NCI-H748 treated with DMSO at 0.1 percent for 48 hours (cell line): Measurements from ENCODE around the gene RERE.

Experiments used
- DNase-seq: peaks from one replicate; lab custom pipeline; 2025; lab: John Stamatoyannopoulos, UW

Gene RERE

DNA sequence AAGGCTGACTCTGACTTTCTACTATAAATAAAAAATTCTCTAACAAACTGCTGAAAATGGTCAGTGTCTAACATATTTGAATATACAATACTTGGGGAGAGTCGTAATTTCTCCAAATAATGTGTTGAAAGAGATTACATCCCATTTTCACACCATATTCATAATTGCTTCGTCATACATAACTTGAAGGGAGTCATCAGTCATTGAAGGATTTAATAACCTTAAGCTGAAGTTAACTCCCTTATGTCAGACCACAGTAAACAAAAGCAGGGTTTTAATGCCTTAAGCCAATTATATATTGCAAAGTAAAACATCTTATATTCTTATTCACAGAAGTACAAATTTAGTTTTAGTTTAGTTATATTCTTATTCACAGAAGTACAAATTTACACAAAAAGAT, 129.9 kb downstream of the RERE start:
- no peak for DNase-seq

DNA sequence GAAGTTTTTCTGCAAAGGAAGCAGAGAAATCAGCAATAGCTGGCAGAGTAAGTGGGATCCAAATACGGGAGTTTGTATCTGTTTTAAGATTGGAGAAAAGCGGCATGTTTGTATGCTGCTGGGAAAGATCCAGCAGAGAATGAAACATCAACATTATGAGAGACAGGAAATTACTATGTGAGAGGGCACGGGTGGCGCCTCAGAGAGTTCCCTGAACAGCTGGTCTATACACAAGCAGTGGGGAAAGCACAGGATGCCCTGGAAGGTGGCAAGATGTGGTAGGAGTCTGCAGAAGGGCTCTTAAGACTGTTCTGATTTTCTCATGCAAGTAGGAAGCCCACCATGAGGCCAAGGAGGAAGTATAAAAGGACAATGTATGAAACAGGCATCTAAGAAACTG, 130.4 kb downstream of the RERE start:
- DNase-seq = no peak

DNA sequence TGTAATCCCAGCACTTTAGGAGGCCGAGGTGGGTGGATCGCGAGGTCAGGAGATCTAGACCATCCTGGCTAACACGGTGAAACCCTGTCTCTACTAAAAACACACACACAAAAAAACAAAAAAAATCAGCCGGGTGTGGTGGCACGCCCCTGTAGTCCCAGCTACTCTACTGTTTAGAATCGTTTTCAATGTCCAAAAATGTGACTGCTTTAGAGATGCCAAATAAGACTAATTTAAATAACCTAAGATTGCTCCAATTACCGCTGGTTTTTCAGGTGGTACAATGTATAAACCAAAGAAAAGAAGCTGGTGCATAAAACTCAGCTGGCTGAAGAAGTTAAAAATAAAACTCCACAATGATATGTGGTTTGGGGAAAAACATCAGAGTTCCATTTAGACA, 132.0 kb downstream of the RERE start:
- no peak for DNase-seq

DNA sequence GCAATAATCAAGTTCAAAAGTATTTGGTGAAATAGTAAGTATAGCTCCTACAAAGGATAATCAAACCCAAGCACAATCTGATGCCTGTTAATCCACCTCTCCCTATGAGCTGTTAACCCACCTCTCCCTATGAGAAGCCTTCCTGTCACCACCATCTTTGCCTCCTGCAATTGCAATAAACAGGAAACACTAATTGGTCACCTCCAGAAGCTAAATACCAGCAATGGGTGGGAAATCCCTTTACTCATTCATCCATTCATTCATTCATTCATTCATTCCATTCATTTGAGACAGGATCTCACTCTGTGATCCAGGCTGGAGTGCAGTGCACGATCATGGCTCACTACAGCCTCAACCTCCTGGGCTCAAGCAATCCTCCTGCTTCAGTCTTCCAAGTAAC, 132.8 kb downstream of the RERE start:
- no peak for DNase-seq

DNA sequence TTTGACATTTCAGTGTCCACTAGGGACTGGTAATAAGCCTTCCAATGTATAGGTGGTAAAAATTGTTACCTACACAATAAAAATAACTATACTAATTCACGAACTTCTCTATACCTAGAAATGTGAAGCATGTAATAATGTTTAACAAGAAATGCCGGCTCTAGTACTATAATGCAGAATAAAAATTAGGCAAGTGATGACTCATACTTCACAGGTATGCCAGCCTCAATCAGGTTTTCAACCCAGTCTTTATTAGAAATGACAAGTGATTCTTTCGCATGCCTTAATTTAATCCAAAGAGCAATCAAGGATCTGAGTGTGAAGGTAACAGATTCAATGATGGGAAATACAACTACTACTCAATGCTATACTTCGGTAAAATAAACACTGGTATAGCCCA, 134.9 kb downstream of the RERE start:
- DNase-seq = no peak

DNA sequence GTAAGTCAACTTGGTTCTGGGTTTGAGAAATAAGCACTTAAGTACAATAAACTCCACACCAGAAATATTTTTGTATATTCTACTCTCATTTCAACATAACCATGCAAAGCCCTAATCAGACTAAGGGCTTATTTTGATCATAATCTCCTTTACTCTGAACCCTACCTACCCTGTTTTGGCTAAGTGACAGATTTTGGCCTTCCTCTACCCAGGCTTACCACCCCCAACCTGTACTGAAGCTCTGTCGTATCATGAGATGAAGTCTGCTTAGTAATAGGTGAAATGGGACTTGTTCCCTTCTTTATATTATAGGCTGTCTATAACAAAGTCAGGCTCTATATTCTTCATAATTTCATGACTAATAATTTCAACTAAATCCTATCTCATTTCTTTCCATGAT, 135.5 kb downstream of the RERE start:
- no peak for DNase-seq

DNA sequence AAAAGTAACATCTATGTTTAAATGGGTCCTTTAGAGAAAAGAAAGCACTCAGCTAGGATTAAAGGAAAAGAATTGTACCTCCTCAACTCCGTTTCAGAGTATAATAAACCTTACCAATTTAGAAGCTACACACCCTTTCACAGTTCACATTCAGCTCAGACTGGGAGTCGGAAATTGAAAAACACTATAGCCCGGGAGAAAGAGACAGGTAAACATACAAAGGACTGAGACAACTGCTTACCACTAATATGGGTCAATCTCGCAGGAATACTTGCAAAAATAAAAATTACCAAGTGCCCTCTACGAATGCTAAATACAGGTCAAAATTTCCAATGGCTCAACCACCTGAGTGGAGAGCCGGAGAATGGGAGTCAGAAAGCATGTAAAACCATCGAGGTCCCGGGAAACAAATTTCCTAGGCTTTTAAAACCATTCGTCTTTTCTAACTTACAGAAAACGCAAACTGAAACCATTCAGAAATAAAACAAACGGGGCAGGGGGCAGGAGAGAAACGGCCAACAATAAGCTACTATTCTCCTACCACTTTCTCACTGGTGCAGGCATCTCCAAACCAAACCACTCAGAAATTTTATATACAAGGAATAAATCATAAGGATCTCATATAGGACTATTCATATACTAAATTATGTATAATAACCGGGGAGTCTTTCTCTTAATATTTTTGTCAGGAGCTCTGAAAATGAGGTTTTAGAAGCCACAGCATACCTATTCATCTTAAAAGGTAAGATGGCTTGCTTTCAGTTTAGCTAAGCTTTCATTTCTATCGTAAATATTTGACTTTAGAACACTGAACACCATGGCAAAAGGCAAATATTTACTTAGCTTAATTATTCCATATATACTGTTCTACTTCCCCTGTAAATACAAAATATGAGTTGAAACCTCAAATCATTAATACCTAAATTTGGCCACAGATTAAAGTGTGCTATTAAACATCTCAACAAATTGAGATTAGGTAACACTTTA, 136.5 kb downstream of the RERE start:
- peak; percentile 55 for DNase-seq

DNA sequence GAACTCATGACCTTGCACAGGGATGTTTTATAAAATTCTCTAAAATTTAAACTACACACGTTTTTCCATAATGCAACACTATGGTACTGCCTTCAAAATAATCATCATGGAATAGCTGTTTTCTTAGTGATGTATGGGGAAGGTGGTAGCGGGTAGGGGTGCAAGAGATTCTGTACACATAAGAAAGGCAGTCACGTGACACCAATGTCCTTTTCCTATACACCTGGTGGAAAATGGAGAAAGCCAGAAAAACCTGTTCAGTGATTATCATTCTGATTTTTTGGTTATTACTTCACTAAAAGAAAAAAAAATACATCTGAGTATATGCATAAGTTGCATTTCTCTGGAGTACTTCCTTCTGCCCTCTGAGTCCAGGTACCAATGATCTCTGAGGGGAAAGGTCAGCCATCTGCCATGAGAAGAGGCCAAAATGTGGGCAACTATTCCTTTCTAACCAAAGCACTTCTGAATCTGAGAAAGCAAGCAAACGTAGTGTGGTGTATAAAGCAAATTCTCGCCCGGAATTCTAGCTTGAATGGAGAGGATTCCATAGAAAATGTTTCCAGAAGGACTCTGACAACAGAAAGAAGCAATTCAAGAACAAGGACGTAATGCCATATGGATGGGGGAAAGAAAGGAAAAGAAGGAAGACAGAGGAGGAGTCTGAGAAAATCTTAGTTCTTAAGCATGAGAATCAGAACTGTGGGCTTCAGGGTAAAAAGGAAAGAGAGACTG, 137.3 kb downstream of the RERE start:
- DNase-seq = no peak

DNA sequence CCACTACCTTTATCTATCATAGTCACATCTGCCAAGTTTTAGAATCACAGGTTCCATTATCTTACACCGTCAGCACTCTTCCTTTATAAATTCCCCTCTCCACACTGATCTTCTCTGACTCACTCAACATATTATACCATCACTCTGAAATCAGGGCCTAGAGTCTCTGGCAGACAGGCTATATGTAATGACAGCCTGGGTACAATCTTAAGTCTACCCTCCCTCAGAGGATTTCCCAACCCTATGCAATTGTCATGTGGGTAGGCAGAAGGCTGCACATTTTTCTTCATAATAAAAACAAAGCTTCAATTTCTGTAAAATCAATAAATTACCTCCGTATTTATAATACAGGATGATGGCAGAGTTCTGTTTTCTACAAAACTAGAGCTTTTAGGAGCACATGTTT, 138.0 kb downstream of the RERE start:
- no peak for DNase-seq

DNA sequence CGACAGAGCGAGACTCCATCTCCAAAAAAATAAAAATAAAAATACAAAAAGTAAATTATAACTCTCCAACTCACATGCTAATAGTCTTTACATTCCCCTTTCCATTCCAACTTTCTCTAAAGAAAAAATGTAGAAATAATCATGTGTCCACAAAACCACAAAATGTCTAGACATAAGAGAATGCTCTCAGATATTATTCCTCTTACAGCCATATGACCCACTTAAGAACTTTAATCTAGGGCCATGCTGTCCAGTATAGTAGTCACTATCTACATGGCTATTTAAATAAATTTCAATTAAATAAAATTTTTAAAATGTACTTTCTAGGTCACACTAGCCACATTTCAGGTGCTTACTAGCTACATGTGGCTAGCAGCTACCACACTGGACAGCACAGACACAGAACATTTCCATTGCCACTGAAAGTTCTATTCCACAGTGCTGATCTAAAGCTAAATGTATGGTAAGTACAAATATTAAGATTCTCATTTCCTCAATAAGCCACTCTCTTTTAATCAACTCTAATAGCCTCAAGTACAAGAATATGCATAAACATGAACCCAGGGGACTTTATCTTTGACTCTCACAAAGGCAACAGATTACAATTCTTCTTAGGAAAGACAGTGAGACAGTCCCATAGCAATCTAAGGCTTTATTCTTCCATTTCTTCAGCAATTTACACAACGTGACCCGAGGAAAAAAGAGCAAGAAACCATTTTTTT, 138.6 kb downstream of the RERE start:
- DNase-seq = no peak

DNA sequence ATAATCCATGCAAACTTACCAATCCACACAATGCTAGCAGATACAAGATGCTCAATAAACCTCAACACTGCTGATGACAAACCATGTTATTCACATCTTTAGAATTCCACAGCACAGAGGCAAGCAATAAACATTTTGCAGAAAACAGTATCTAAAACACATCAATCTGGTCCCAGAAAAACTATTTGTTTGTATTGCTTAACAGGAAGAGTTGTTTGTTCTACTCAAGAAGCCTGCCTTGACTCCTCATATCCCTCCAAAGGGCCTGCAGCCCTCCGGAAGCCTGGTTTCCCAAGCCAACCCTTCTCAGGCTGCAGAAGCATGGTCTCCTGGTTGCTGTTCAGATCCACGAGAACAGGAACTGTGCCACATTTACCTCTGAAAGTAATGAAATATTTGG, 139.7 kb downstream of the RERE start:
- no peak for DNase-seq

DNA sequence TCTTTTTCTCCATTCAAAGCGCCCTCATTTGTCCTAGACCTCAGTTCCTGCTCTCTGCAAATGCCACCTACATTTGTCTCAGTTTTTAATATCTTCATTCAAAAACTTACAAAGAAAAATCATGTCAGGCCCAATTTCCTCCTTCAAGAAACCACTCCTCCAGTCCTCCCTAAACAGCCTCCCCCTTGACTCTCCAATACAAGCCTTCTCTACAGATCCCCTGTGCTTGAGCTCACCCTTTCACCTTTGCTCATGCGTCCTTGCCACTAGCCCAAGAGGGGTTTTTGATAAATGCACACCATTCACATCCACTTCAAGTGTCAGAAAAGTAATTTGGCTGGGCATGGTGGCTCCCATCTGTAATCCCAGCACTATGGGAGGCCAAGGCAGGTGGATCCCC, 140.6 kb downstream of the RERE start:
- DNase-seq = no peak

DNA sequence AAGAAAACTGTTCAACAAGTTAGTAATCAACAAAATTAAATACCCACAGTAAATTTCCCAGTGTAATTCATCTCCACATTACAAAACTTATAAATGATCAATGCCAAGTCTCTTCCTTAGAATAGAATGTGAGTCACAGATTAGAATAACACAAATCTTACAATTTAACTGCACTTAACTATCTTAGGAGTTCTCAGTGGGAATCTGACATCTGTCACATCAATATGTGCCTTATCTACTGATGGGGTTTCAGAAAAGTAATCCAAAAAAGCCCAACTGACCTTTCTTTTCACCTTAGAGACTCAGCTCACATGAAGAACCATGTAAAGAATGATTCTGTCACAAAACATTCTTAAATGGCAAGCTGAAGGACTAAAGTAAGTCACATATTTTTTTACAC, 141.4 kb downstream of the RERE start:
- no peak for DNase-seq

DNA sequence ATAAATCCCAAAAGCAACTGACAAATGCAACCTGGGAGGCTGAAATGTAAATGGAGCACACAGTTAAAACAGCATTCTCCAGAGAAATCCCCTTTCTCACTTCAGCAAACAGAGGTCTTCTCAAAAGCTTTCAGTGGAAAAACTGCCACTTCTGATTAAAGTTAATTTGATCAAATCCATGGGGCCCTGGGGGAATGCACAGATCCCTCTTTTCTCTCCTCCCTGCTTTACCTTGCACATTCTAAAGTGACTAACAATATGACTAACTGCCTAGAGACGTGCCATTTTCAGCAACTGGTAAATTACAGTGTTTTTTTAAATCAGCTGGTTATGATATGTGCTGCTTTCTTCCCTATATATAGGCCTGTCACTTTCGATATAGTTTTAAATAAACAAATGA, 142.5 kb downstream of the RERE start:
- no peak for DNase-seq

DNA sequence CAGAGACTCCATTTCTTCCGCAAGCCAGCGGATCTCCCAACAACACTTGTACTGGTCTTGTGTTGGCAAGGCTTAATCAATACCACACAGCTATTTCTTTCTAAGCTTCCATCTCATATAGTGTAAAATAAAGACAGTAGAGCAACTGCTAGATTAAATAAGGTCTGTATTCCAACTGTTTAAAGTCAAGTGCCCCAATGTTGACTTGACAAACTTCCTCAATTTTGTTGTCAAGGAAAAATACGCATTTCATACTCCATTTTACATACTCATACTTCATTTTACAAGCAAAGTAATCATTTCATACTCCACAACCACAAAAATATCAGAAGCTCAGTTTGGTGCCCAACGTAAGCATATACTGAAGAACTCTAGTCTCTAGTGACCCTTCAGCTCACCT, 143.0 kb downstream of the RERE start:
- no peak for DNase-seq

DNA sequence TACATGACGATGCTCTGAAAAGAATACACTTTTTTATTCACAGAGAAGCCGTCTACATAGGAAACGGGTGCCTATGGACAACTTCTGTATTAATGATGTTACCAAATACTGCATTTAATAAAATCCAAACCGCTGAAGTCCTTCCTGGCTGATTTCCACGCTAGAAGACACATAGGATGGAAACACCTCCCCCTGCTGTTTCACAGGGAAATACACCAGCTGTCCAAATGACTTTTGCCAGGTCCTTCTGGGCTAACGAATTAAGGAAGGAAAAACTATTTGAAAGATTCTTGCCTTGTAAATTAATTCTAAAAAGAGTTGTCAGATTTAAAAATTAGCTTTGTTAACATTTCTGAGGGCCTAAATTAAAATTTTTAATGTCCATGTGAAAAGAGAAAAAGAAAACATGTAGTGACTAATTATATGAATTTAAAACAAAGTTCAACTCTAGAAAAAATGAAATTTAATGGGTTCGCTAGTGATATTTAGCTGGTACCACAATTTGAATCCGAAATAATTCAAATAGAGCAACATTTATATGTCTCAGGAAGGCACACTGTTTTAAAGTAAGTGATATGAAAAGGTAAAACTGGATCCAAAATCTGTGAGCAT, 146.0 kb downstream of the RERE start:
- peak; percentile 28 for DNase-seq

DNA sequence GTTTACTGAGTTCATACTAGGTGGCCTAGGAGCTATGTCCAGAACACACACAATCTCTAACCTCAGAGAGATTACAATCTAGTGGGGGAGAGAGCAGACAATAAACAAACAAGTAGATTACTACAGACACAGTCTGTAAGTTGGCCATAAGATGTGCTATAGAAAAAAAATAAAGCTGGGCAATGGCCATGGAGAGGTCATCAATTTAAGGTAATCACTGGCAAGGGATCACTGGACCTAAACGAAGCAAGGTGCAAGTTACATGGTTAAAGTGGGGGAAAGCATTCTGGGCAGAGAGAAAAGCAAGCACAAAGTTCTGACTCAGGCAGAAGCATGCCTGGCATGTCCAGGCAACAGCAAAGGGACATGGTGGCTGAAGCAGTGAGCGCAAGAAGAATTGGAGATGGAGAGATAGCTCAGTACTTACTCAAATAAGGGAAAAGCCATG, 147.0 kb downstream of the RERE start:
- no peak for DNase-seq

DNA sequence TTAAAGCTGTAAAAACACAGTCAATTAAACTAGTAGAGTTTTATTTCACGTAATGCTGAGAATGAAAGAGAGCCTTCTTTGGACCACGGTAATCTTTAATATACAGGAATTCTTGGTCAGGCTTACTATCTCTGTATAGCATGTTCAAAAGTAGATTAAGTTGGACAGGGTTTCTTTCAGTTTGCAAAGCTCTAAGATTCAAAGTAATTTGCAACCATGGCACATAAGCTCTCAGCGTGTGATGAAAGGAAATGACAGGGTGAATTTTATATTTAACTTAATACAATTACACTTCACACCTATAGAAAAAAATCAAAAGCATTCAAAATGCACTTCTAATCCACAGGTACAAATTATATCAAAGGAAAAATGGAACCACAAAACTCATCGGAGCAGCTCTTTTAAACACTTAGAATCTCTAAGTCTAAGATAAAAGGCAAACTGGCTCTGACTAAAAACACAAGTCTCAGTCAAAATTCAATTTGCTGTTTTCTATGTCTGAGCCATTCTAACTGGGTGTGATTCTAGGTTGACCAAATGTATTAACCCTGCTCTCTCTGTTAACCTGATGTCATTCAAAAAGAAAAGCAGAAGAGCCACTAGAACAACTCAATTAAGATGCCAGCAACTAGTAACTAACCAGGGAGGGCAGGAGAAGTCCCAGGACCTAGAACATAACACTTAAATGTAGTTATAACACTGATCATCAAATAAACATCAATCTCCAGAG, 147.7 kb downstream of the RERE start:
- no peak for DNase-seq

DNA sequence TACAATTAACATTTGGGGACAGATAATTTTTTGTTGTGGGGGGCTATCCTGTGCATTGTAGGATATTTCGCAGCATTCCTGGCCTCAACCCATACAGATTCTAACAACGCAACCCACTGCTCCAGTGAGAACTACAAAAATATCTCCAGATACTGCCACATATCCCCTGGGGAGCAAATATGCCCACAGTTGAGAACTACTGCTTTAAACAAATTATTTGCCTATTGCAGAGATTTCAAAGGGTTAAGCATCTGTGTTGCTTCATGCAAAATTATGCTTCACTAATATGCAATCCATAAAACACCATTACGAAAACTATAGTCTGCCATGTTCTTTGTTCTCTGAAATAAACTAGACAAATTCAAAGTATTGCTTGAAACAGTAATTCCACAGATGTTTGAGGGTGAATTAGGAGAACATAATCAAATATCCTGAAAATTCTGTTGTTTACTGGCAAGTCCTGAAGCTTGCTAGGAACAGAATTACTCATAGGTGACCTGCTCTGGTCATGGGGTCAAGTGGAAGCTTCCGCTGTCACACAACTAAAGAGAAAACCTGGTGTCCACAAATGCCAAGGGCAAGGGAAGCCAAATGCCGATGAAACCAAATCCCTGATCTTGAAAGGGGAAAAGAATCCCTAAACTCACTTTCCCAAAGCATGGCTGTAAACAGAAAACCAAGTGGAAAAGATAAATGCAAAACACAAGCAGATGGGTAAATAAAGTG, 149.4 kb downstream of the RERE start:
- DNase-seq = no peak

DNA sequence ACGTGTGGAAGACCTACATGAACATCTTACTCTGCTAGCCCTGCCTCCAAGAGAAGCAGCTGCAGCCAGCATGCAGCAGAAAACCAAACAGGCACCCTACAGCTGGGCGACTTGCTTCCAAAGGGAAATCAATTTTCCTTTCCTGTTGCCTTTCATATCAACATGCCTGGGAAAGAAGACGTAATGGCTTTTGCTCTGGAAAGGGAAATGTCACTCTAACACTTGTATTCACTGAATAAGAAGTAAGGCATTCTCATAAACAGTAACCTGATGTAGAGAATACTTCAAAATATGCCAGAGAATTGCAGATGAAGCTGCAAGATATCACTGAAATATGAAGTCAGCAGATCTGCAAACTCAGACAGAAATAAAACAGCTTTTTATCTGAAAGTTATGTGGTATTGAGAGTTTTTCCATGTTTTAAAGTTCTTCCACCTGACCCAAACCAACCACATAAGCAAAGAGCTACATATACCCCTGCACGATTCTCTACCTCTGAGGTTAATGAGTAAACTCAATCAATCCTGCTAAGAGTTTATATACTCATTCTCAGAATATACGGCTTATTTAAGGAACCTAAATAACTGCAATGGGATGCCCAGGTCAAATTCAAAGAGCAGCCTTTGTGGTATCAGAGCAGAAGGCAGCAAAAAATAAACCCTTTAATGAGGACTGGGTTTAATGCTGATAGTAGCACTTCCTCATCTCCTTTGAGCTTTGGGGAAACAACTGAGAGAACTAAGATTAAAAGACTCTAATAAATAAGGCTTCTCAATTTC, 150.9 kb downstream of the RERE start:
- DNase-seq = no peak
